Kidney epithelial cell (primary cell): ENCODE data around the gene ASCL5. TPM values are rescaled to one million over a fixed set of nuclear protein-coding genes. Genes with fewer than 3 reads are reported as not detected.

Source experiments
- DNase-seq: peaks from one replicate; pipeline ENCODE4 v3.0.0-alpha.2; 2010; ENCODE audit warnings: low read depth
- H3K27me3 ChIP-seq: 2 replicates; pipeline ENCODE4 v1.6.0; 2011; ENCODE audit warnings: low read length; ENCODE audit not compliant: control insufficient read depth, insufficient read depth
- H3K36me3 ChIP-seq: 2 replicates; pipeline ENCODE4 v1.5.1; 2011; ENCODE audit warnings: low read length; ENCODE audit not compliant: control insufficient read depth, insufficient read depth
- H3K4me3 ChIP-seq: 2 replicates; pipeline ENCODE4 v1.5.1; 2011; ENCODE audit warnings: low read depth, mild to moderate bottlenecking, control low read depth, low read length
- CTCF ChIP-seq: IDR thresholded peaks from 2 replicates; pipeline ENCODE4 v1.5.1; 2011; ENCODE audit warnings: mild to moderate bottlenecking, moderate library complexity, low read length, control low read depth, inconsistent platforms; ENCODE audit not compliant: insufficient read depth, poor library complexity, severe bottlenecking
- total RNA-seq: library from RNA; depleted of rRNA; stranded (reverse); fragments of >200 nt; gene quantifications from 2 replicates; pipeline ENCODE4 v1.2.3, GENCODE V29; 2015

ASCL5 gene
- total RNA-seq, 1 donor from 2014 or later: not detected

GRCh38 chr1:201171063-201172036 is 44.4 kb upstream of the ASCL5 start:
- Histone ChIP-seq H3K4me3 (peak overlapping the region; percentile 38), H3K36me3 (no peaks in the 10 kb centered on the region), H3K27me3 (no peaks in the 10 kb centered on the region)
- peak; percentile 35 for TF ChIP-seq CTCF
- DNase-seq: no peak

- DNase-seq: peak; percentile 69
- Histone ChIP-seq H3K36me3 (no peaks in the 10 kb centered on the region), H3K4me3 (peak overlapping the region; percentile 38), H3K27me3 (no peaks in the 10 kb centered on the region)
- no peak for TF ChIP-seq CTCF
Observed at GRCh38 chr1:201170533-201171062, 43.6 kb upstream of the ASCL5 start.

GRCh38 chr1:201169971-201170532 is 43.1 kb upstream of the ASCL5 start:
- no peak for TF ChIP-seq CTCF
- DNase-seq: no peak

GRCh38 chr1:201169203-201169602 is 42.2 kb upstream of the ASCL5 start:
- no peak overlapping the region for H3K4me3 ChIP-seq
- no peak for DNase-seq
- H3K36me3 ChIP-seq: no peaks in the 10 kb centered on the region
- no peaks in the 10 kb centered on the region for H3K27me3 ChIP-seq
- TF ChIP-seq CTCF: no peak

More at GRCh38 chr1:201169971-201170532, 43.1 kb upstream of the ASCL5 start:
- Histone ChIP-seq H3K4me3 (peak overlapping the region; percentile 10), H3K36me3 (no peaks in the 10 kb centered on the region), H3K27me3 (no peaks in the 10 kb centered on the region)

- Histone ChIP-seq H3K27me3 (no peaks in the 10 kb centered on the region), H3K4me3 (no peak overlapping the region), H3K36me3 (no peaks in the 10 kb centered on the region)
- DNase-seq: no peak
- no peak for TF ChIP-seq CTCF
Observed at GRCh38 chr1:201167041-201167991, 40.3 kb upstream of the ASCL5 start.
